Peyer's patch (tissue), 4 donors: ENCODE results near the gene DAAM2. TPM values are rescaled to one million over a fixed set of nuclear protein-coding genes. Genes with fewer than 3 reads are reported as not detected.

Experiments
- DNase-seq, 3 donors: peaks; one replicate each; pipeline ENCODE4 v3.0.0-alpha.2; 2017 to 2019
- H3K27ac ChIP-seq, 4 donors: fragments of 200-600 bp; sonication (generic); one replicate each; pipeline ENCODE4 v1.5.1; 2016 to 2019
- H3K27me3 ChIP-seq, 2 donors: fragments of 200-600 bp; sonication (generic); one replicate each; pipeline ENCODE4 v1.5.1; 2019
- H3K36me3 ChIP-seq, 3 donors: fragments of 200-600 bp; sonication (generic); one replicate each; pipeline ENCODE4 v1.5.1; 2016 to 2019
- H3K4me1 ChIP-seq, 4 donors: fragments of 200-600 bp; sonication (generic); one replicate each; pipeline ENCODE4 v1.5.1; 2016 to 2019
- H3K4me3 ChIP-seq, 4 donors: fragments of 200-600 bp; sonication (generic); 1 replicate in 3 of 4; 2 replicates in 1 of 4; pipeline ENCODE4 v1.5.1; 2016 to 2019; ENCODE audit warnings: mild to moderate bottlenecking in 1 of 4
- H3K9me3 ChIP-seq, 4 donors: fragments of 200-600 bp; sonication (generic); one replicate each; pipeline ENCODE4 v1.5.1; 2016 to 2019; ENCODE audit warnings: mild to moderate bottlenecking in 1 of 4
- CTCF ChIP-seq, 6 experiments: fragments of 450-650 bp in 4 of 6; fragments of 200-600 bp in 2 of 6; sonication (generic) in 1 of 6; IDR thresholded peaks; one replicate each; pipeline ENCODE4 v1.5.1; 2017 to 2019; ENCODE audit warnings: antibody characterized with exemption in 6 of 6, mild to moderate bottlenecking in 3 of 6, moderate library complexity in 1 of 6
- POLR2A ChIP-seq, 2 donors: fragments of 450-650 bp; IDR thresholded peaks; one replicate each; pipeline ENCODE4 v1.5.1; 2017; ENCODE audit warnings: antibody characterized with exemption in 2 of 2, mild to moderate bottlenecking in 2 of 2, moderate library complexity in 2 of 2
- total RNA-seq, 4 donors: library from RNA; depleted of rRNA; stranded (reverse); fragments of >200 nt; gene quantifications; one replicate each; pipeline ENCODE4 v1.1.0, GENCODE V29; 2016

DAAM2 gene
- total RNA-seq, 4 donors from 2014 or later, result 8.8 to 178 (median 22.5) TPM

- Histone ChIP-seq H3K36me3 (no peaks in the 10 kb centered on the region), H3K9me3 (no peaks in the 10 kb centered on the region), H3K27me3 (no peaks in the 10 kb centered on the region), H3K4me3 (no peak overlapping the region), H3K27ac (peak overlapping the region in 2 of 4 donors; percentile 69 to 70), H3K4me1 (peaks cover 0 to 10% (median 0%) of the 10 kb centered on the region in 4 donors)
- TF ChIP-seq POLR2A (IDR thresholded peaks at IDR 0.05), result no peak
- TF ChIP-seq CTCF (IDR thresholded peaks at IDR 0.05), result no peak
- DNase-seq, result no peak
Measured at GRCh38 chr6:39812496-39812852, 20.3 kb downstream of the DAAM2 start.

DNA sequence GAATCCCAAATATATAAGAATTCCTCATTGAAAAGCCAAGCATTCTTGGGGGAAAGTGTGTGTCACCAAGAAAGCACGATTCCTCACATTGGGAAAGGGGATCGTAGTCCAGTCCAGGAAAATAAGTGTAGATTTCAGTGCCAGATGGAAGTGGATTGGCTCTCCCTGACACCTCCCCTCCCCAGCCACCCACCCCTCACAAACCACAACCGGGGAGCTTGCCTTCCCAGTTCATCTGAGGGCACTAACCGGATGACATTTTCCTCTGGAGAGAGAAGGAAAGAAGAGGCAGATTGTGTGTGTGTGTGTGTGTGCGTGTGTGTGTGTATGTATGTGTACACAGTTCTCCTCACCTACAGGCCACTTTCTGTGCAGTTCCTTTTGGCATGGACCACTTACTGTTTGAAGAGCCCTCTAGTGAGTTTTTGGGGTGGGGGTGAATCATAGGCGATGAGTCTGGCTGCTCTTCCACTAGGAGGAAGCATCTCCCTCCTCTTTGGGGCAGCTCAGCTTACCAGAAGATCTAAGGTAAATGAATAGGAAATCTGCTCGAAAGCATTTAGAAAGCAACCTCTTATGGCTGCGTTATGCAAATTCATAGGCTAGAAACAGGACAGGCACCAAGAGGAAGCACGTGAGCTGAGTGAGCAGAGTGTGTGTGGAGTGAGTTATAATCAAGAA lies 20.8 kb downstream of the DAAM2 start:
- Histone ChIP-seq H3K27ac (peak overlapping the region in 2 of 4 donors; percentile 69 to 70), H3K27me3 (no peaks in the 10 kb centered on the region), H3K9me3 (no peaks in the 10 kb centered on the region), H3K4me3 (no peak overlapping the region), H3K4me1 (peaks cover 0 to 10% (median 0%) of the 10 kb centered on the region in 4 donors), H3K36me3 (no peaks in the 10 kb centered on the region)
- no peak for DNase-seq
- no peak for TF ChIP-seq POLR2A (IDR thresholded peaks at IDR 0.05)
- TF ChIP-seq CTCF (IDR thresholded peaks at IDR 0.05), result peak in 1 of 6 experiments; percentile 6

DNA sequence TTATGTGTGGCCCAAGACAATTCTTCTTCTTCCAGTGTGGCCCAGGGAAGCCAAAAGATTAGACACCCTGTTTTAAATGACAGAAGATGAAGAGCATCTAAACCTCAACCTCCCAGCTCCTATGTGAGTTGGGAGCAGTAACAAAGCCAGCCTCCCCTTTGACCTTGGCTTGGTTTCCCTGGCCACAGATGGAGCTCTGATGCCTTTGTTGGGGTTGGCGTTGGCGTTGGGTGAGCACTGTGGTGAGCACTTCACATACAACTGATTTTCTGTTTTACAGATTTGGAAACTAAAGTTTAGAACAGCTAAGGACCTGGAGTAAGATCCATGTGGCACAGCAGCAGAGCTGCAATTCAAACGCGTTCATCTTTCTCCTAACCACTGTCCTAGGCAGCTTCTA lies 22.1 kb downstream of the DAAM2 start:
- Histone ChIP-seq H3K27me3 (no peaks in the 10 kb centered on the region), H3K36me3 (no peaks in the 10 kb centered on the region), H3K27ac (peak overlapping the region in 1 of 4 donors; percentile 9), H3K9me3 (no peaks in the 10 kb centered on the region), H3K4me1 (peaks cover 0 to 7% (median 0%) of the 10 kb centered on the region in 4 donors), H3K4me3 (no peak overlapping the region)
- TF ChIP-seq POLR2A (IDR thresholded peaks at IDR 0.05) (no peak), CTCF (IDR thresholded peaks at IDR 0.05) (no peak)
- DNase-seq, result no peak

DNA sequence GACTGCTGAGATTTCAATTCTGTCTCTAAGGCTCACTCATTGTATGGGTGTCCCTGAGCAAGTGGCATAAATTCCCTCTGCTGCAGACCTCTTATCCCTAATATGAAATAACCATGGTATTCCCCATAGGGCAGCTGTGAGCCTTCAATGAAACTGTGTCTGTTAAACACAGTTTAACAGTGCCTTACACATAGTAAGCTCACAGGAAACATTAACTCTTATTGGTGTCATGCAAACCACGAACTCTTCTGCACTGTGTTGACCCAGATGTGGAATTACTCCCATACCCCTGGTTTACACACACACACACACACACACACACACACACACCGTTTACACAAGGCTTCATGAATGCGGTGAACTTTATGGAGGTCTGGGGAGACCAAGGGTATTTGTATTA lies 23.2 kb downstream of the DAAM2 start:
- Histone ChIP-seq H3K27me3 (no peaks in the 10 kb centered on the region), H3K4me3 (no peak overlapping the region), H3K36me3 (no peaks in the 10 kb centered on the region), H3K27ac (peak overlapping the region in 1 of 4 donors; percentile 41), H3K9me3 (no peaks in the 10 kb centered on the region), H3K4me1 (peaks cover 0 to 14% (median 0%) of the 10 kb centered on the region in 4 donors)
- TF ChIP-seq CTCF (IDR thresholded peaks at IDR 0.05) (no peak), POLR2A (IDR thresholded peaks at IDR 0.05) (no peak)
- no peak for DNase-seq

- H3K36me3 ChIP-seq, result no peaks in the 10 kb centered on the region
- peaks cover 0 to 24% (median 0%) of the 10 kb centered on the region in 4 donors for H3K4me1 ChIP-seq
- H3K9me3 ChIP-seq, result no peaks in the 10 kb centered on the region
- H3K4me3 ChIP-seq, result no peak overlapping the region
- H3K27ac ChIP-seq, result peak overlapping the region in 2 of 4 donors; percentile 41 to 50
- TF ChIP-seq CTCF (IDR thresholded peaks at IDR 0.05), result no peak
- no peak for TF ChIP-seq POLR2A (IDR thresholded peaks at IDR 0.05)
- DNase-seq, result no peak
- H3K27me3 ChIP-seq, result no peaks in the 10 kb centered on the region
Measured at GRCh38 chr6:39816747-39817146, 24.6 kb downstream of the DAAM2 start.
